HepG2 (cell line): ENCODE results near the gene SELPLG. TPM values are rescaled to one million over a fixed set of nuclear protein-coding genes. Genes with fewer than 3 reads are reported as not detected.

Experiments
- LCORL ChIP-seq, 2 experiments: fragments of 450-650 bp in 1 of 2; sonication (generic) in 1 of 2; formaldehyde crosslinking in 1 of 2; IDR thresholded peaks; 2 replicates each; pipeline versions ENCODE4 v1.5.0 to v1.6.1; 2017 to 2020; ENCODE audit warnings: antibody characterized with exemption in 1 of 2, missing genetic modification reagents in 1 of 2
- RXRA ChIP-seq: sonication (generic); formaldehyde crosslinking; IDR thresholded peaks from 2 replicates; pipeline ENCODE4 v1.5.1; 2020; ENCODE audit warnings: missing genetic modification reagents
- SIX4 ChIP-seq: sonication (generic); formaldehyde crosslinking; IDR thresholded peaks from 2 replicates; pipeline ENCODE4 v1.4.0; 2020; ENCODE audit warnings: missing genetic modification reagents
- ZKSCAN8 ChIP-seq: IDR thresholded peaks from 2 replicates; pipeline ENCODE4 v1.6.1; 2016; ENCODE audit warnings: borderline replicate concordance, missing genetic modification reagents, missing compliant biosample characterization
- ZNF674 ChIP-seq: sonication (generic); formaldehyde crosslinking; IDR thresholded peaks from 2 replicates; pipeline ENCODE4 v1.5.0; 2020; ENCODE audit warnings: low read depth, mild to moderate bottlenecking, missing genetic modification reagents
- ZNF746 ChIP-seq: sonication (generic); formaldehyde crosslinking; IDR thresholded peaks from 2 replicates; pipeline ENCODE4 v1.8.0; 2022; ENCODE audit warnings: mild to moderate bottlenecking, missing genetic modification reagents
- polyA plus RNA-seq, 8 experiments: library from polyadenylated mRNA; depleted of rRNA in 3 of 8; stranded (reverse) in 7 of 8; unstranded in 1 of 8; fragments of >200 nt; fragmentation: Illumina TruSeq in 4 of 8; extraction: Trizol in 4 of 8; gene quantifications; 2 replicates each; pipeline versions ENCODE4 v1.2.1 to v1.2.3, GENCODE V29; 2011 to 2016; ENCODE audit warnings: low read depth in 4 of 8, missing spikeins in 1 of 8, mixed read lengths in 1 of 8; ENCODE audit not compliant: insufficient read depth in 1 of 8
- total RNA-seq, 5 experiments: library from RNA; depleted of rRNA; stranded (reverse); fragments of >200 nt; fragmentation: Illumina TruSeq; extraction: Trizol; gene quantifications; 2 replicates each; pipeline ENCODE4 v1.2.3, GENCODE V29; 2016; ENCODE audit warnings: low read depth in 1 of 5
- TF ChIP-seq, protein P1 (sequence below): sonication (generic); formaldehyde crosslinking; IDR thresholded peaks from 2 replicates; pipeline ENCODE4 v1.5.1; 2020; ENCODE audit warnings: mild to moderate bottlenecking, missing genetic modification reagents
- TF ChIP-seq, protein P2 (sequence below): sonication (generic); formaldehyde crosslinking; IDR thresholded peaks from 2 replicates; pipeline ENCODE4 v1.5.1; 2020; ENCODE audit warnings: missing genetic modification reagents, mild to moderate bottlenecking, borderline replicate concordance
- TF ChIP-seq, protein P3 (sequence below): sonication (generic); formaldehyde crosslinking; IDR thresholded peaks from 2 replicates; pipeline ENCODE4 v1.5.0; 2020; ENCODE audit warnings: mild to moderate bottlenecking, missing genetic modification reagents
- TF ChIP-seq, protein P4 (sequence below): sonication (generic); formaldehyde crosslinking; IDR thresholded peaks from 2 replicates; pipeline ENCODE4 v1.5.0; 2020; ENCODE audit warnings: missing genetic modification reagents, mild to moderate bottlenecking, borderline replicate concordance

Gene SELPLG
- total and polyA plus RNA-seq, 2 of the 13 experiments (the other 11 are each of a cell fraction or from before 2014, with no cell fraction given): 0.12 TPM; not detected in 1

DNA sequence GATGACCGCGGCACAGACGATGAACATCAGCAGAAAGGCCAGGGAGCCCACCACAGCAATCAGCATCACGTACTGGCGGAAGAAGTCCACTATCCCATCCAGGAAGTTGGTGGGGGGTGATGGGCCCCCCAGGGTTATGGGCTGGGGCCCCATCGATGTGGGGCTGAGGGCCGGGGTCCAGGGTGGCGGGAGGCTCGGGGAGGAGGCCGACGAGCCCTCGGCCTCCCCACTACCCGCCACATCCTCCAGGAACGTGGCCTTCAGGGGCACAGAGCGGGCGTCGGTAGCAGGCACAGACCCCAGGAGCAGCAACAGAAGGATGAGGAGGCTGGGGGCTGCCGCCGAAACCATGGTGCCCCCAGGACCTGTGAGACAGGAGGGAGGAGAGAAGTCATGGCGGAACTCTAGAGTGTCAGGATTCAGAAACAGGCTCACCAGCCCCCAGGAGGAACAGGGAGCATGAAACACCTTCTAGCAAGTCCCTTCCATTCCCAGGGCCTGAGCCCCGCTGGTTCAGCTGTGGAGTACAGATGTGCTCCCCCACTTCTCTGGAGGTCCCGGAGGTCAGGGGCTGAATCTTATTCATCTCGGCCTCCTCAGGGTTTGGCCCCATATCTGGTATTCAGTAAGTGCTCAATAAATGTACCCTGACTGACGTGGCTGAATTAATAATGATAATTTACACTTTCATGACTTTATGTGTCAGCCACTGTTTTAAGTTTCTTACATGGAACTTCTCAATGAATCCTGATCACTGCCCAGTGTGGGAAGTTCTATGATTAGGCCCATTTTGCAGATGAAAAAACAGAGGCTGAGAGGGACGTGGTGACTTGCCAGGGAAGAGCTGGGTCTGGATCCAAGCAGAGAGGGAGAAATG, 41.4 kb downstream of the SELPLG start (continued):
- TF ChIP-seq, protein P1, sequence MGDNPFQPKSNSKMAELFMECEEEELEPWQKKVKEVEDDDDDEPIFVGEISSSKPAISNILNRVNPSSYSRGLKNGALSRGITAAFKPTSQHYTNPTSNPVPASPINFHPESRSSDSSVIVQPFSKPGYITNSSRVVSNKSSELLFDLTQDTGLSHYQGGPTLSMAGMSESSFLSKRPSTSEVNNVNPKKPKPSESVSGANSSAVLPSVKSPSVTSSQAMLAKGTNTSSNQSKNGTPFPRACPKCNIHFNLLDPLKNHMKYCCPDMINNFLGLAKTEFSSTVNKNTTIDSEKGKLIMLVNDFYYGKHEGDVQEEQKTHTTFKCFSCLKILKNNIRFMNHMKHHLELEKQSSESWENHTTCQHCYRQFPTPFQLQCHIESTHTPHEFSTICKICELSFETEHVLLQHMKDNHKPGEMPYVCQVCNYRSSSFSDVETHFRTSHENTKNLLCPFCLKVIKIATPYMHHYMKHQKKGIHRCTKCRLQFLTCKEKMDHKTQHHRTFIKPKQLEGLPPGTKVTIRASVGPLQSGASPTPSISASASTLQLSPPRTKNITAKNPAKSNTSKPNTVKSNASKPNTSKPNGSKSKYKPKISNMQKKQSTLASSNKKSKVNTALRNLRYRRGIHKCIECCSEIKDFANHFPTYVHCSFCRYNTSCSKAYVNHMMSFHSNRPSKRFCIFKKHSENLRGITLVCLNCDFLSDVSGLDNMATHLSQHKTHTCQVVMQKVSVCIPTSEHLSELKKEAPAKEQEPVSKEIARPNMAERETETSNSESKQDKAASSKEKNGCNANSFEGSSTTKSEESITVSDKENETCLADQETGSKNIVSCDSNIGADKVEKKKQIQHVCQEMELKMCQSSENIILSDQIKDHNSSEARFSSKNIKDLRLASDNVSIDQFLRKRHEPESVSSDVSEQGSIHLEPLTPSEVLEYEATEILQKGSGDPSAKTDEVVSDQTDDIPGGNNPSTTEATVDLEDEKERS (CRISPR knock-in tag): no peak
- TF ChIP-seq, protein P2, sequence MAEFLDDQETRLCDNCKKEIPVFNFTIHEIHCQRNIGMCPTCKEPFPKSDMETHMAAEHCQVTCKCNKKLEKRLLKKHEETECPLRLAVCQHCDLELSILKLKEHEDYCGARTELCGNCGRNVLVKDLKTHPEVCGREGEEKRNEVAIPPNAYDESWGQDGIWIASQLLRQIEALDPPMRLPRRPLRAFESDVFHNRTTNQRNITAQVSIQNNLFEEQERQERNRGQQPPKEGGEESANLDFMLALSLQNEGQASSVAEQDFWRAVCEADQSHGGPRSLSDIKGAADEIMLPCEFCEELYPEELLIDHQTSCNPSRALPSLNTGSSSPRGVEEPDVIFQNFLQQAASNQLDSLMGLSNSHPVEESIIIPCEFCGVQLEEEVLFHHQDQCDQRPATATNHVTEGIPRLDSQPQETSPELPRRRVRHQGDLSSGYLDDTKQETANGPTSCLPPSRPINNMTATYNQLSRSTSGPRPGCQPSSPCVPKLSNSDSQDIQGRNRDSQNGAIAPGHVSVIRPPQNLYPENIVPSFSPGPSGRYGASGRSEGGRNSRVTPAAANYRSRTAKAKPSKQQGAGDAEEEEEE (CRISPR knock-in tag): no peak
- TF ChIP-seq ZKSCAN8 (CRISPR knock-in tag) (0 out of 2 replicates have a peak, but pooled peaks have one; percentile 21), LCORL (IDR thresholded peaks at IDR 0.05) (no peak), LCORL (CRISPR knock-in tag; IDR thresholded peaks at IDR 0.05) (no peak), ZNF674 (CRISPR knock-in tag) (no peak), RXRA (CRISPR knock-in tag) (no peak), SIX4 (no peak), ZNF746 (CRISPR knock-in tag) (no peak)
- TF ChIP-seq, protein P3, sequence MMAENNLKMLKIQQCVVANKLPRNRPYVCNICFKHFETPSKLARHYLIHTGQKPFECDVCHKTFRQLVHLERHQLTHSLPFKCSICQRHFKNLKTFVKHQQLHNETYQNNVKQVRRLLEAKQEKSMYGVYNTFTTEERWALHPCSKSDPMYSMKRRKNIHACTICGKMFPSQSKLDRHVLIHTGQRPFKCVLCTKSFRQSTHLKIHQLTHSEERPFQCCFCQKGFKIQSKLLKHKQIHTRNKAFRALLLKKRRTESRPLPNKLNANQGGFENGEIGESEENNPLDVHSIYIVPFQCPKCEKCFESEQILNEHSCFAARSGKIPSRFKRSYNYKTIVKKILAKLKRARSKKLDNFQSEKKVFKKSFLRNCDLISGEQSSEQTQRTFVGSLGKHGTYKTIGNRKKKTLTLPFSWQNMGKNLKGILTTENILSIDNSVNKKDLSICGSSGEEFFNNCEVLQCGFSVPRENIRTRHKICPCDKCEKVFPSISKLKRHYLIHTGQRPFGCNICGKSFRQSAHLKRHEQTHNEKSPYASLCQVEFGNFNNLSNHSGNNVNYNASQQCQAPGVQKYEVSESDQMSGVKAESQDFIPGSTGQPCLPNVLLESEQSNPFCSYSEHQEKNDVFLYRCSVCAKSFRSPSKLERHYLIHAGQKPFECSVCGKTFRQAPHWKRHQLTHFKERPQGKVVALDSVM (CRISPR knock-in tag): no peak
- TF ChIP-seq, protein P4, sequence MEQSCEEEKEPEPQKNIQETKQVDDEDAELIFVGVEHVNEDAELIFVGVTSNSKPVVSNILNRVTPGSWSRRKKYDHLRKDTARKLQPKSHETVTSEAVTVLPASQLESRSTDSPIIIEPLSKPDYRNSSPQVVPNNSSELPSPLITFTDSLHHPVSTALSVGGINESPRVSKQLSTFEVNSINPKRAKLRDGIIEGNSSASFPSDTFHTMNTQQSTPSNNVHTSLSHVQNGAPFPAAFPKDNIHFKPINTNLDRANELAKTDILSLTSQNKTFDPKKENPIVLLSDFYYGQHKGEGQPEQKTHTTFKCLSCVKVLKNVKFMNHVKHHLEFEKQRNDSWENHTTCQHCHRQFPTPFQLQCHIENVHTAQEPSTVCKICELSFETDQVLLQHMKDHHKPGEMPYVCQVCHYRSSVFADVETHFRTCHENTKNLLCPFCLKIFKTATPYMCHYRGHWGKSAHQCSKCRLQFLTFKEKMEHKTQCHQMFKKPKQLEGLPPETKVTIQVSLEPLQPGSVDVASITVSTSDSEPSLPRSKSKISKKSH: no peak
